HG02970 (cell line): ENCODE measurements around the gene ARL4D.
"Not testable (repeated sequence)": the region's sequence is repeated elsewhere in the genome, so short reads cannot be mapped to it uniquely, and the experiment has no call there.

Experiments used
- ATAC-seq: cut with Tn5 transposase; IDR thresholded peaks from one replicate; pipeline ENCODE4 v1.9.1; 2021; ENCODE audit warnings: mild to moderate bottlenecking, moderate library complexity, moderate number of reproducible peaks; ENCODE audit not compliant: unreplicated experiment, low FRiP score

Gene ARL4D

DNA sequence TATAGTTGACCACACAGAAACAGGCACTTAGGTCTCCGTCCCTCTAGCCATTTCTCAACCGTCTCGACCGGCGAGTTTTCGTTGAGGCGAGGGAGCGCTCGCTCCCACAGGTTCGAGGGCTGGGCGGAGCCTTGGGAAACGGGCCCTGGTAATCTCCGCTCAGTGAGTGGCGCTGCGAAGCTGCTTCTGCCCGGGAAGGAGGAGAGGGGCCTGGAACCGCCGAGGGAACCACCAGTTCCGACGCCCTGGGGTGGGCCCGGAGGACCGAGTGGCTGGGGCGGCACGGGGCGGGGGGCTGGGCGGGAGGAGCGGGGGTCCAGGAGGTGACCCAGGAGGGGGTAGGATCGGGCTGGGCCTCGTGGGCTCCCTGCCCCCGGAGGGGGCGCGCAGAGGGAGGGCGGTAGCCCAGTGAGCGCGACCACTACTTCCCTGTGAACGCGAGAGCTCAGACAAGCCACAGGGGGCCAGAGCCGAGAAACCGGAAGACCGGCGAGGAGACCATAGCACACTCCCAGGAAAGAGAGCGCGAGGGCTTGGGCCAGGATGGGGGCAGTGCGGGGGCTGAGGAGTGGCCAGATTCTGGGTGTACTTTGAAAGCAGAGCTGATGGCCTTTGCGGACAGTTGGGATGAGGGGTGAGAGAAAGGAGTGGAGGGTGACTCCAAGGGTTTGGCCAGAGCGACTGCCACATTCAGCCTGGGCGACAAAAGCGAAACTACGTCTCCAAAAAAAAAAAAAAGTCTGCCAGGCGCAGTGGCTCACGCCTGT, 29.9 kb upstream of the ARL4D start:
- no peak for ATAC-seq

DNA sequence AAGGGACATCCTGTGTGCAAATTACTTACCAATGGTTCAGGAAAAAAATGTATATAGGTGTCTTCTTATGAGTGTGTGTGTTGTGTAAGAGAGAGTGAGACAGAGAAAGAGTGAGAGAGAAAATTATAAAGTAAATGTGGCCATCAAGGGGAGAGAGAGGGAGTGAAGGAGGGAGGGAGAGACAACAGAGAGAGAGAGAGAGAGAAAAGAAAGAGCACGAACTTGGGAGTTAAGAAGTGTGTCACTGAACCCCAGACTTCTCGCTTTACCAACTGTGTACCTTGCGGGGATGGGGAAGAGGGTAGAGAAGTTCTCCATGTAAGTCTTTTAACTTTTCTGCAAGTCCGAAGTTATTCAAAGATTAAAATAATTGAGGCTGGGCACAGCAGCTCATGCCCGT, 28.8 kb upstream of the ARL4D start:
- no peak for ATAC-seq

DNA sequence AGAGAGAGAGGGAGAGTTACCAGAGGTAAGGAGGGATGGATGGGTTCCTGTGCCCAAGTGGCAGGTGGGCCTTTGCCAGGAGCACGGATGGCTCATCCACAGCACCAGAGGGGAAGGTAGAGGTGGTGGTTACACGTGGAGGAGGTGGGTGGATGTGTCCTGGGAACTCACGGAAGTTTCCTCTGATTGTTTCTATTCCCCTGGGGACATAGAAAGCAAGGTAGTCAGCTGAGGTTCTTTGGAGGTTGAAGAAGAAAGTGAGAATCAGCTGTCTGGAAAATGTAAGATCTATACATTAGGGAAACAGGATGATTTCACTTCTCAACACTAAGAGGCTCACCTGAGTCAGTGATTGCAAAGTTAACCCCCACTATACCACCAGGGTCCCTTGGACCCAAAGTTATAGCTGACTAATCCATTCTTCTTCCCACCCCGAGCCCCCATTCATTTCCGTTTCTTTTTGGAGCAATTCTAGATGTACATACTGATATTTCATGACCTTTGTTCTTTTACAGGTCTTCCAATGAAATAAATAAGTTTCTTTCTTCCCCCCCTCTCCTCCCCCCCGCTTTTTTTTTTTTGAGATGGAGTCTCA, 27.5 kb upstream of the ARL4D start:
- ATAC-seq: no peak

DNA sequence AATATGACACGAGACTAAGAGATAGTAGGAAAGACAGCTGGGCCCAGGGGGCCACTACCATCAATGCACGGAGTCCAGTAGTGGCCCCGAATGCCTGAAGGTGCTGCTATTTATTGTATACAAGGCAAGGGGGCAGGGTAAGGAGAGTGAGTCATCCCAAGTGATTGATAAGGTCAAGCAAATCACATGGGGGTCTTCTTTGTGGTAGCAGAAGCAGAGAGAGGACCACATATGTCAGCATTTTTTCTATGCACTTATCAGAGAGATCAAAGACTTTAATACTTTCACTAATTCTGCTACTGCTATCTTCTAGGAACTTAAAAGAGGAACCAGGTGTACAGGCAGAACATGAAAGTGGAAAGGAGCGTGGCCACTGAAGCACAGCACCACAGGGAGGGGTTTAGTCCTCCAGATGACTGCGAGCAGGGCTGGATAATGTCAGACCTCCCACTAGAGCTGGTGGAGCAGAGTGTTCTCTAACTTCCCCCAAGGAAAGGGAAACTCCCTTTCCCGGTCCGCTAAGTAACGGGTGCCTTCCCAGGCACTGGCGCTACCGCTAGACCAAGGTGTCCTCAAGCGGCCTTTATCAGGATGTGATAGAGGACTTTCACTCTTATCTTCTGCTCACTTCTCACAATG, 26.4 kb upstream of the ARL4D start:
- no peak for ATAC-seq

DNA sequence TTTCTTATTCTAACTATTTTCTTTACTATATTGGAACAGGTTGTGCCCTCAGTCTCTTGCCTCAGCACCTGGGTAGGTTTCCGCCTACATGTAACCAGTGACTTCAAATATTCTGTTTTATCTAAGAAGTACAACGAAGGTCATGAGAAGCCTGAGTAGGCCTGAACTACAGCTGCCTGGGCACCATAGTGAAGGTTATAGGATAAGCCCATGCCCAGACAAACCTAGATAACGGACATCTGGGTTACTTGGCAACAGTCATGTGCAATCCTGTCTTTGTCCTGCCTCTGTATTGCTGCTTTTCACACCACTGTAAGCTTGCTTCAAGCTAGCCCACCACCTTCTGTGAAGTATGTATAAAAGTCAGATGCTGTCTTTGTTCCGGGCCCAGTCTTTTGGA, 25.4 kb upstream of the ARL4D start:
- ATAC-seq: no peak

DNA sequence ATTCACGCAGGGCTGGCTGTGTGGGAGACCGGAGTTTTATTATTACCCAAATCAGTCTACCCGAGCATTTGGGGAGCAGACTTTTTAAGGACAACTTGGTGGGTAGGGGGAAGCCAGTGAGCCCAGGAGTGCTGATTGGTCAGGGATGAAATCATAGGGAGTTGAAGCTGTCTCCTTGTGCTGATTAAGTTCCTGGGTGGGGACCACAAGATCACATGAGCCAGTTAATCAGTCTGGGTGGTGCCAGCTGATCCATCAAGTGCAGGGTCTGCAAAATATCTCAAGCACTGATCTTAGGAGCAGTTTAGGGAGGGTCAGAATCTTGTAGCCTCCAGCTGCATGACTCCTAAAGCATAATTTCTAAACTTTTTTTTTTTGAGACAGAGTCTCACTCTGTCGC, 22.9 kb upstream of the ARL4D start:
- not testable (repeated sequence) for ATAC-seq

DNA sequence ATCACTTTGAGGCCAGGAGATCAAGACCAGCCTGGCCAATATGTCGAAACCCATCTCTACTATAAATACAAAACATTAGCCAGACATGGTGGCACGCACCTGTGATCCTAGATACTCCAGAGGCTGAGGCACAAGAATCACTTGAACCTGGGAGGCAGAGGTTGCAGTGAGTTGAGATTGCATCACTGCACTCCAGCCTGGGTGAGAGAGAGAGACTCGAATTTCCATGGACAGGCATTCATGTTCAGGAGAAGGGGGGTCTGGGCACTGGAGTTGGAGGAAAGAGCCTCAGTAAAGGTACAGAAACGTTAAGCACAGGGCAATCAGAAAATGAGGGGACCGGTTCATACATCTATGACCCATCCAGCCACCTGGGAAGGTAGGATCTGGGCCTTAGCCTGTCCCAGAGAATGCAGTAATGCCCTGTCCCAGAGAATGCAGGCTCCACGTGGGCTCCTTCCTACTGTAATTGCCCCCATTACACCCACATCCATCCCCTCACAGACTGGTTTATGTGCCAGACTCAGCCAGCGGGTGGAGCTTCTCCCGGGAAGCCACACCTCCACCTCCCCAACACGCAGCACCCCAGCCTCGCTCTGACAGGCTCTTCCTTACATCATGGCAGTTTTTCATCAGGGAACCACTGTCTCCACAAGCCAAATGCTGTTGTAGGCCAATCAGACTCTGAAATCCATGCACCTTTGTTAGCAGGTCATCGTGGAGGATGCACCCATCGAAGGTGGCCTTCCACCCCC, 21.6 kb upstream of the ARL4D start:
- ATAC-seq: no peak

DNA sequence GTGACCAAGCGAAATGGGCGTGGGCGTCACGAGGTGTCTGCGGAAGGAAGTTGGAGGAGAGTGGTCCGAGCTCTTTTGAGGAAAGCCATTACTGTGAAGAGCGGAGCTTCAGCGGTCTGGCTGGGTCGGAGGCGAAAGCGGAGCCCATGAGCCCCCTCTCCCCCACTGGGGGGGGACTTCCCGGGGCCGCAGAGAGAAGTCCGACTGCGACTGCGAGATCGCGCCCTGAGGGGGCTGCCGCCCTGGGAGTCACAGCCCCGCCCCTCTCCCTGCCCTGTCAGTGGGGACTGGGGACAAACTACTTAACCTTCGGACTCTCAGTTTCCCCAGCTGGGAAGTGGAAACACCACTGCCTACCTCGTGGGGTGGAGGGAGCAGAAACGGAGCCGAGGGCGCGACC, 20.0 kb upstream of the ARL4D start:
- no peak for ATAC-seq

DNA sequence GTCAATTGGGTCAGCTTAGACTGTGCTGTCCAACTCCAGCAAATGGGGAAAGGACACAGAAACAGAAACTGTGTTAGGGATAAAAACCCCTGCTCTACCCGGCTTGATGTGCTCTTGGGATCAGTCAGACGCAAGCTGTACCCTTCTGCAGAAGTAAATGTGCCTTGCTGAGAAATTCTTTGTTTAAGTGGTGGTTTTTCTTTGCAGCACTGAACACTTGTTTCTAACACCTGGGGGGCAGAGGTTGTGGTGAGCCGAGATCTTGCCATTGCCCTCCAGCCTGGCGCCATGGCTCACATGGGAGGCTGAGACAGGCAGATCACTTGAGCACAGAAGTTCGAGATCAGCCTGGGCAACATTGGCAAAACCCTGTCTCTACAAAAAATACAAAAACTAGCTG, 18.5 kb upstream of the ARL4D start:
- ATAC-seq: no peak

DNA sequence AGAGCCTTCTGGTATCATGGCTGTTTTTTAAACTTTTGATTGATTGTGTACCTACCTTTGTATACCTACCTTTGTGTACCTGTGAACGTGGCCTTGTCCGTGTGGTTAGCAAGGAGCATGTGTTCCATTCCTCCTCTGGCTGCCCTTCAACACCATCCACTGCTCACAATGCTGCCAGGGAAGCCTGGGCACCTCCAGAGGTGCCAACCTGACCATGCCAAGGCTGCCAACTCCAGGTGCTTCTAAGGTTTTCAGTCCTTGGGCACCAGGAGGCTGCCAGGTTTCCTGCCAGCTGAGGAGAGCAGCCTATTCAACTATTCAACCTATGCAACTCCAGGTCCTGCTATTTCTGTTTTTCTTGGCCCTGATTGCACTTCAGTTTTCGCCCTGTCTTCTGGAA, 17.6 kb upstream of the ARL4D start:
- ATAC-seq: no peak

DNA sequence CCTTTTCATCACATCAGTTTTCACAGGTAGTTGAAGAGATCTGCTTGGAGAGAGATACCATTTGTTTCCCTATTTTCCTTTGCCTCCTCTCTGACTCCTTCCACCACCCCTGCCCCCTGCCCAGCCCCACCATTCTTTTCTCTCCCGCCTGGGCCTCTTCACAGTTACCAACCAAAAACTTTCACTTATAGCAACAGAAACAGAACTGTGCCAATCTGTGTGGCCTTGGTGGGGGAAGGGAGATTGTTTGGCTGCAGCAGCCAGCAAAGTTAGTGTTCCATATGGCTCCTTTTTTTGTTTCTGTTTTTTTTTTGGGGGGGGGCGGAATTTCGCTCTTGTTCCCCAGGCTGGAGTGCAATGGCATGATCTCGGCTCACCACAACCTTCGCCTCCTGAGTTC, 17.2 kb upstream of the ARL4D start:
- ATAC-seq: no peak

DNA sequence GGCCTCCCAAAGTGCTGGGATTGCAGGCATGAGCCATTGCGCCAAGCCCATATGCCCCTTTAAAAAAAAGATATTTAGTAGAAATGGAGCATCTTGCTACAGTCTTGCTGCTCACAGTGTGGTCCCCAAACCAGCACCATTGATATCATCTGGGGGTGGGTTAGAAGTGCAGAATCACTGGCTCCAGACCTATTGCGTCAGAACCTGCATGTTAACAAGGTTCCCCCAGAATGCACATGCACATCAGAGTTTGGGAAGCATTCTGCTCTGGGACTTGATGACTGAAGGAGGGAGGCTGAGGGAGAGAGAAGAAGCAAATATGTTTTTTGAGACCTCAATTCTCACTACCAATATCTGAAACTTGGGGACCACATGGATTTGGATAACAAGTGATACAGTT, 16.0 kb upstream of the ARL4D start:
- no peak for ATAC-seq

DNA sequence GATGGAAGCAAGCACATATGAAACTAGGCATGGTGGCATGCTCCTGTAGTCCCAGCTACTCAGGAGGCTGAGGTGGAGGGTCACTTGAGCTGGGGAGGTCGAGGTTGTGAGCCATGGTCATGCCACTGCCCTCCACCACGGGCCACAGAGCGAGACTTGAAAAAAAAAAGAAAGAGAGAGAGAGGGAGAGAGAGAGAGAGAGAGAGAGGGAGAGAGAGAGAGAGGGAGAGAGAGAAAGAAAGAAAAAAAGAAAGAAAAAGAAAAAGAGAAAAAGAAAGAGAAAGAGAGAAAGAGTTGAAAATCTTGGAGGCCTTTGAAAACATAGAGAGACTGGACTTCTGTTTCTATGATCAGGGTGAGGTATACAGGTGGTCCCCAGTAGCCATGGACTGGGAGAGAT, 15.4 kb upstream of the ARL4D start:
- no peak for ATAC-seq

DNA sequence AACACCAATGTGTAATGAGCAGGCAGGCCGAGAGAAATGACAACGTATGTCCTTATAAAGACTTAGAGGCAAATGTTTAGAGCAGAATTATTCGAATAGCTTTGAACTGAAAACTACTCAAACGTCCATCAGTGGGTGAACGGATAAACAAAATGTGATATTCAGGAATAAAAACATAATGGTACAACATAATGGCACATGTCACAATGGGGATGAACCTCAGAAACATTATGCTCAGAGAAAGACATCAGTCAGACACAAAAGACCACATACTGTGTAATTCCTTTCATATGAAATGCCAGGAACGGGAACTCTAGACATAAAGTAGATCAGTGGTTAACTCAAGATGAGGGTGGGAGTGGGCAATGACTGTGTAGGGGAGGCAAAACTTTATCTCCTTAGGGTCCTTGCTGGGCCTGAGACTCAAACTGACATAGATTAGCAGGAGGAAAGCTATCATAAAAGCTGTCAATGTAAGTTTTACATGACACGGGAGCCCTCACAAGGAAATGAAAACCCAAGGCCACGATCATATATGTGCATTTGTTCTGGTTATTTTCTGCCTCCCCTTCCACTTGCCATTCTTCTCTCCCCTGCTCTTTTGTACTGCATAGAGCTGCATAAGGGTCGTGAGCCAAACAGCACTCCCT, 14.8 kb upstream of the ARL4D start:
- ATAC-seq: no peak

DNA sequence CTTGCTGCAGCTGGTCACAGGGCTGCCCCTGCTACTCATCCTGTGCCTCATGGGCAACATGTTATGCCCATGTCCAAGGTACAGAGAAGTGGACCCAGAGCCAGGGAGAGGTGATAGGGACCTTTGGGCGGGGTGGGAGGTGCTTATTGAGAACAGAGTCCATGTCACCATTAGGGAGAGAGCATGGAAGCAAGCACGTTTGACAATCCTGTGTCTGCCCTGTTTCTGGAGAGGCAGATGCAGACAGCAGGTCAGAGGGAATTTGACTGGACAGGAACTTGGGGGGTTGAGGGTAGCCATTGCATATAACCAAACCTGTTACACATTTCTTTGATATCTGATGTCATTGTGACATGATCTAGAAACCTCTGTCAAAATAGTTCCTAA, 14.3 kb upstream of the ARL4D start:
- no peak for ATAC-seq

DNA sequence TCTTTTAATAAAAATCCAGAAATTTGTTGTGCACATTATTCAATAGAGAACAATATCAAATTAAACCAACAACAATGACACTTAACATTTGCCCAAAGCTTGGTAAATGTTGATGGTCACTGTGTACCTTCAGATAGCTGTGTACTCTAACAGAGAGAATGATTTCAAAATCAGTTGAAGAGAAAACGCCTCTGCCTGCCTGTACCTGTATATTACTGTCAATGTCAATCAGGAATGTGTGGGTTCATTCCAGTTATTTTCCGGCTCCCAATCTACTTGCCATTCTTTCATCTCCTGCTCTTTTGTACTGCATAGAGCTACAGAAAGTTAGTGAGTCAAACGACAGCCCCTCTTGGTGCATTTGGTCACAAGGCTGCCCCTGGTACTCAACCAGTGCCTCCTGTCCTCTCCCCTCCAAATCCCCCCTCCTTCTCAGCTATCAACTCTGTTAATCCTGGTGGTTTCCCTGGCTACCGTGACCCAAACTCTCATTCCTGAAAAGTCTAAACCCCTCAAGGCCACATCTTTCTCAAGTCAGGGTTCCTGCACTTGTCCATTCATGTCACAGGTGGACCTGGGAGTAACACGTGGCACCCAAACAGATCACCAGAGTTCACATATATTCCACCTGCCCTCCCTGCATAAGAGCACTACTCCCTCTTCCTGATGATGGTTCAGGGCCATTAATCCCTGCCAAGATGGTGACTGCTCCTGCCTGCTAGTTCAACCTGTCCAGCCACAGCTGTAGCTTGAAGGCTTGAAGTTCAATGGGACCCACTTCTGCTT, 13.6 kb upstream of the ARL4D start:
- ATAC-seq: no peak

DNA sequence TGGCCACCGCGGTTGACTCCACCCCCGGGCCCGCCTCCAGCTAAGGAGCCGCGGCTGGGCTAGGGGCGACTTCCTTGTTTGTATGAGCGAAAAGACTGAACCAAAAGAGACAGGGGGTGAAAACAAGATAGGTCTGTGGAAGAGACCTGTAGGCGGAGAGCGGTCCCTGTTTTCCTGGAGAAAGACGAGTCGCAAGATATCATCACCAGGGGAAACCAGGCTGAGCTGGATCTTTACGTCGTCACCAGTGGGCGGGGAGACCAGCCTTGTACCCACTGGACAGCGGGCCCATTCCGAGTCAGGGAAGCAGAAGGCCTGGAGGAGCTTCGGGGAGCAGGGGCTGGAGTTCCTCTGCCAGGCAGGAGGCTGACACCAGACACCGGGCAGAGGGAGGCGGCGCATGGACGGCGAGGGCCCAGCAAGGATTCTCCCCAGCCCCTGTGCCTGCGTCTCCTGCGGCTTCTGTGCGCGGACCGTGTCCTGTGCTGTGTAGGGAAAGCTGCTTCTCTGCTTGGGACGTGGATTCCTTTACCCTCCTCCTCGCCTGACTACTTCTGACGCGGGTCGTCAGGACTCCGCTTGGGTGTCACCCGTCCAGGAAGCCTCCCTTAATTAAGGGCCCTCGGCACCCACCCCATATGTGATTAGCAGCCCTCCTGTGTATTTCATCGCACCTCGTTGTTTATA, 10.3 kb upstream of the ARL4D start:
- peak; percentile 60 for ATAC-seq

DNA sequence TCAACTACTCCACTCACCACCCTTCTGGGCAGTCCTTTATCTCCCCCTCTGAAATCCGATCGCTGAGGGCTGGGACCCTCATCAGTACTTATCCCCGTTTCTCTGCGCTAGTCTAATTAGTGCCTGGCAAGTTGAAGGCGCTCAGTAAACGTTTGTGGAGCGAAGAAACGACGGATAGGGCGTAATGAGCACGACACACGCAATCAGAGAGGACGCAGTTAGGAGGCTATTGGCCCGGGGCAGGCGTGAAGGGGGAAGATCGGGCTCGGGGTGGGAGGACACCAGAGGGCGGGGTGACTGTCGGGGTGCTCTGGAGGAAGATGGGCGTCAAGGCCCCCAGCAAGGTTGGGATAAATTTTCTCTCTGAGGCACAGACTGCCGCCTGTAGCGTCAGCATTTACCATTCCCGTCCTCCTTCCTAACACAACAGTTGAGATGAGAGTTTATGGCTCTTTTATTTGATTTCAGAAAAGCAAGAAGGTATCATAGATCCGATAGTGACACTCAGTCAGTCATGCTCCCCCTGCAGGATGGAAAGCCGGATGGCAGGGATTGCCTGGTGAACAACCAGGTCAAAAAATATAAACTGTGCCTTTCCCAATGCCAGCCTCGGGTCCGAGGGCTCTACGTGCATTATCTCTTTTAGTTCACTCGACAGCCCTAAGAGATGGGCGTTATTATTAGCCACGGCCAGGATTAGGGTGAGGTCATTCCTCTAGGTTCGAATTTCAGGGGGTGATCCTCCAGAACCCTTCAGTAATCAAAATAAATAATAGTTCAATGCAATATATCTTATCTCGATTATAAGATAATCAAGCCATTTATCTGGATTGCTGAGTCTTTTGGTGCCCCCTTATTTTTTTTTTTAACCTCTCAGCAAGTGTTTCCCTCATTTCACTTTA, 9.5 kb upstream of the ARL4D start:
- ATAC-seq: peak; percentile 48
